SJSA1 (cell line): ENCODE results near the gene RELB. TPM values are rescaled to one million over a fixed set of nuclear protein-coding genes. Genes with fewer than 3 reads are reported as not detected.
A peak's percentile ranks its signal among the peaks of the same experiment; 100 is the strongest.

ENCODE experiments used
- DNase-seq, 2 experiments: peaks; one replicate each; pipeline ENCODE4 v3.0.0-alpha.2; 2015 to 2020; ENCODE audit warnings: low spot score in 2 of 2, low read depth in 1 of 2
- H3K27ac ChIP-seq: fragments of 250-450 bp; sonication (Bioruptor Pico); 2 replicates; pipeline ENCODE4 v1.5.1; 2020; ENCODE audit warnings: mild to moderate bottlenecking, moderate library complexity
- H3K27me3 ChIP-seq: fragments of 250-450 bp; sonication (Bioruptor Pico); replicated peaks from 2 replicates; pipeline ENCODE4 v1.5.1; 2020; ENCODE audit warnings: mild to moderate bottlenecking, moderate library complexity
- H3K36me3 ChIP-seq: fragments of 250-450 bp; sonication (Bioruptor Pico); 2 replicates; pipeline ENCODE4 v1.5.1; 2020; ENCODE audit warnings: mild to moderate bottlenecking
- H3K4me1 ChIP-seq: fragments of 250-450 bp; sonication (Bioruptor Pico); replicated peaks from 2 replicates; pipeline ENCODE4 v1.6.1; 2021; ENCODE audit warnings: mild to moderate bottlenecking
- H3K4me3 ChIP-seq: fragments of 250-450 bp; sonication (Bioruptor Pico); 2 replicates; pipeline ENCODE4 v1.5.1; 2020; ENCODE audit warnings: mild to moderate bottlenecking
- H3K9me3 ChIP-seq: fragments of 250-450 bp; sonication (Bioruptor Pico); replicated peaks from 2 replicates; pipeline ENCODE4 v1.5.1; 2020; ENCODE audit warnings: mild to moderate bottlenecking
- total RNA-seq: library from RNA; depleted of rRNA; stranded (reverse); fragments of >200 nt; shearing (Covaris generic); gene quantifications from 2 replicates; pipeline ENCODE4 v1.2.3, GENCODE V29; 2014; rRNA removed

Gene RELB
- total RNA-seq = 5.8 and 12.6 TPM in 2 replicates

DNA sequence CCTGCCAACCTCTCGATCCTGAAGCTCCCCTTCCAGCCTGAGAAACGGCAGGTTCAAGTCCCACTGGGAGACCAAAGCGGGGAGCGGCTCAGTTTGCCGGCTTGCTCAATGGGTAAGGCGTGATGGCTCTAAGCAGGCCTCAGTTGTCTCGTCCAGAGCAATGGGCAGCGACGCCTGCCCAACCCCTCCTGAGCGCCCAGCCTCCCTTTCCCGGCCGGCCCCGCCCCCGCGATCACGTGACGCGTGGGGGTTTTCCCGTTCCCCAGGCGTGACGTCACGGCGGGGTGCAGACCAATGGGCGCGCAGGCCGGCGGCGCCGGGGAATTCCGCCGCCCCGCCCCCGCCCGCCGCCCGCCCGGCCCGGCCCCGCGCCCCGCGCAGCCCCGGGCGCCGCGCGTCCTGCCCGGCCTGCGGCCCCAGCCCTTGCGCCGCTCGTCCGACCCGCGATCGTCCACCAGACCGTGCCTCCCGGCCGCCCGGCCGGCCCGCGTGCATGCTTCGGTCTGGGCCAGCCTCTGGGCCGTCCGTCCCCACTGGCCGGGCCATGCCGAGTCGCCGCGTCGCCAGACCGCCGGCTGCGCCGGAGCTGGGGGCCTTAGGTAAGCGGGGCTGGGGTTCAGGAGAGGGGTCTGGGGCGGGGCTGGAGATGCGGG is at the start of gene RELB:
Gene RELB (plus strand): TSS at position 378 of the 653 bp plus-strand sequence. CDS start 116 bp downstream, at position 494.
- H3K27me3 ChIP-seq = no peaks in the 10 kb centered on the region
- H3K4me3 ChIP-seq = peak within 1 kb of the TSS; percentile 93
- peak within 1 kb of the TSS; percentile 100 for H3K27ac ChIP-seq
- peaks cover 9% of the 10 kb centered on the region for H3K4me1 ChIP-seq
- no peaks in the 10 kb centered on the region for H3K9me3 ChIP-seq
- peaks cover 31% of the 10 kb centered on the region for H3K36me3 ChIP-seq
- peak; percentile 90 to 94 for DNase-seq

- no peak for DNase-seq
- Histone ChIP-seq H3K4me1 (peaks cover 9% of the 10 kb centered on the region), H3K9me3 (no peaks in the 10 kb centered on the region; the same call in 1 of the 2 replicates), H3K4me3 (peak overlapping the region; percentile 96), H3K27me3 (no peaks in the 10 kb centered on the region), H3K27ac (peak overlapping the region; percentile 81), H3K36me3 (peaks cover 14% of the 10 kb centered on the region)
Measured at GRCh38 chr19:44954278-44954648, 47.0 kb upstream of the RELB start.

GRCh38 chr19:44954649-44955504 is 46.4 kb upstream of the RELB start, which contains the start of gene CLPTM1:
Gene CLPTM1 (plus strand): TSS chr19:44955380. CDS start chr19:44955396, 16 bp downstream.
- Histone ChIP-seq H3K36me3 (peaks cover 20% of the 10 kb centered on the region), H3K4me3 (peak within 1 kb of the TSS; percentile 96), H3K27me3 (no peaks in the 10 kb centered on the region), H3K4me1 (peaks cover 9% of the 10 kb centered on the region), H3K27ac (peak within 1 kb of the TSS; percentile 81), H3K9me3 (no peaks in the 10 kb centered on the region; the same call in 1 of the 2 replicates)
- peak; percentile 98 to 99 for DNase-seq

DNA sequence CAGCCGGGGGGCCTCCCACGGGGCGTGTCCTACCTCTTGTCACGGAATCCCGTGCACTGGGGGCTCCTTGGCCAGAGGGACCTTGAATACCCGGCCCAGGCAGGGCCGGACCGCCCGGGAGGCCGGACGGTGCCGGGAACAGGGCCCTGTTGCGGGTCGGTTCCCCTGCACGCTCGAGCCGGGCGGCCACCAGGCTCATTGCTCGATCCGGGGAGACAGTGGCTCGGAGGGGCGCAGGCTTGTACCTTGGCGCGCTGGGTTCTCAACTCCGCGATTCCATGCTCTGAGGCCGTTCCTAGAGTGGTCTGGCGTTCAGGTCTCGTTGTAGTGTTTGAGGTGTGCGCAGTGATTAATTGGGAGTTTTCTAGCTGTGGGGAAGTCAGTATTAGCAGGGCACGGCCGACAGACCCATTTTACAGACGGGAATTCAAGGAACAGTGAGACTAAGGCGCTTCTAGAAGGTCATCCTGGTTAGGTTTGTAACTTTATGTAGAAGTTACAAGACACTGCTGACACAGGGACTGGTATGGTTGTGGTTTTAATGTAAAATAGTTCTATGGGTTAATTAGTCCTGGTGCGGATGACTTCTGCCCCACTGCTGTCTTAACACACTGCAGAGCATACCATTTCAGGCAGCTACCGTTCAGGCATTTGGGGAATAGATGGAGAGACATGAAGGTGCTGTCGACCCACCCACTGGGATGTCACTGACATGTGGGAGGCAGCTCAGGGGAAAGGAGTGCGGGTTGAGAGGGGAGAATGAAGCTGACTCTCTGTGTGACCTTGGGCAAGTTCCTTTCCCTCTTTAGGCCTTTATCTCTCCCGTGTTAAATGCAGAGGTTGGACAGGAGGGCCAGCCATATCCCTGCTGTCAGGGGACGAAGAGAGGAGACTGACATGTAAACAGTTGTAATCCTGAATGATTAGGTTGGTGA is 45.5 kb upstream of the RELB start:
- Histone ChIP-seq H3K36me3 (peaks cover 29% of the 10 kb centered on the region), H3K4me1 (peaks cover 9% of the 10 kb centered on the region), H3K27ac (peak overlapping the region; percentile 64), H3K4me3 (peak overlapping the region; percentile 96), H3K27me3 (no peaks in the 10 kb centered on the region), H3K9me3 (no peaks in the 10 kb centered on the region; the same call in 1 of the 2 replicates)
- peak in 1 of 2 experiments; percentile 63 for DNase-seq

DNA sequence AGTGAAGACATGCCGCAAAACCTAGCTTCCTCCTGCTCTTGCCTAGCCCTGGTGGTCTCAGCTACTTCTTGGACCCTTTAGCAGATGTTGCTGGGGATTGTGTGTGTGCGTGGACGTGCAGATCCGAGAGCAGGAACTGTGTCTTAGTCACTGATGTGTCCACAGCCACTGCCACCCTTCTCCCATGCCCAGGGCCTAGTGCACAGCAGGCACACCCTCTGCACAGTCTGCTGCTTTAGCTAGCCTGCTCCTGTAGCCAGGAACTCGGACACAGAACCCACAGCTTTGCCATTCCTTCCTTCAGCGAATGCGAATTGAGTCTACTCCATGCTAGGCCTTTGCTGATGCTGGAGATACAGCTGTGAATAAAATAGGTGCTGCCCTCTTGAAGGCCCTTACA is 43.7 kb upstream of the RELB start:
- Histone ChIP-seq H3K4me1 (peaks cover 9% of the 10 kb centered on the region), H3K36me3 (peaks cover 42% of the 10 kb centered on the region), H3K4me3 (no peak overlapping the region), H3K9me3 (no peaks in the 10 kb centered on the region; the same call in 1 of the 2 replicates), H3K27ac (no peak overlapping the region), H3K27me3 (no peaks in the 10 kb centered on the region)
- DNase-seq = no peak

DNA sequence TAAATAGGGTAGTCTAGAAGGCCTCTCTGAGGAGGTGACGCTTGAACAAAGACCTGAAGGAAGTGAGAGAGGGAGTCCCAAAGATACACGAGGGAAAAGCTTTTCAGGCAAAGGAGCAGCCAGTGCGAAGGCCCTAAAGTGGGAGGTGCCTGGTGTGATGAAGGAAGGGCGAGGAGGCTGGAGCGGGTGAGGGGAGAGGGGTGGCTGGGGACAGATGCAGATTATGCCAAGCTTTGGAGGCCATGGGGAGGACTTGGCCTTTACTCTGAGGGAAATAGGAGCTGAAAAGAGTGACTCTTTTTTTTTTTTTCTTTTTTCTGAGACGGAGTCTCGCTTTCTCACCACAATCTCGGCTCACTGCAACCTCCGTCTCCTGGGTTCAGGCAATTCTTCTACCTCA is 43.2 kb upstream of the RELB start:
- no peak for DNase-seq
- Histone ChIP-seq H3K27me3 (no peaks in the 10 kb centered on the region), H3K4me3 (no peak overlapping the region), H3K4me1 (peaks cover 9% of the 10 kb centered on the region), H3K9me3 (no peaks in the 10 kb centered on the region; the same call in 1 of the 2 replicates), H3K27ac (no peak overlapping the region), H3K36me3 (peaks cover 46% of the 10 kb centered on the region)

- no peak for DNase-seq
- peaks cover 52% of the 10 kb centered on the region for H3K36me3 ChIP-seq
- H3K4me1 ChIP-seq = peaks cover 9% of the 10 kb centered on the region
- no peaks in the 10 kb centered on the region; the same call in 1 of the 2 replicates for H3K9me3 ChIP-seq
- H3K27me3 ChIP-seq = no peaks in the 10 kb centered on the region
- no peak overlapping the region for H3K27ac ChIP-seq
- no peak overlapping the region for H3K4me3 ChIP-seq
Measured at GRCh38 chr19:44959691-44960090, 41.6 kb upstream of the RELB start.

GRCh38 chr19:44960906-44961728 is 40.1 kb upstream of the RELB start:
- H3K36me3 ChIP-seq = peaks cover 58% of the 10 kb centered on the region
- no peak for DNase-seq
- H3K27ac ChIP-seq = no peak overlapping the region

GRCh38 chr19:44961821-44962220 is 39.4 kb upstream of the RELB start:
- no peaks in the 10 kb centered on the region for H3K9me3 ChIP-seq
- H3K4me1 ChIP-seq = peaks cover under 1% of the 10 kb centered on the region
- no peak for DNase-seq
- no peaks in the 10 kb centered on the region for H3K27me3 ChIP-seq
- H3K27ac ChIP-seq = no peak overlapping the region
- no peak overlapping the region for H3K4me3 ChIP-seq
- peaks cover 61% of the 10 kb centered on the region for H3K36me3 ChIP-seq

More at GRCh38 chr19:44960906-44961728, 40.1 kb upstream of the RELB start:
- Histone ChIP-seq H3K9me3 (no peaks in the 10 kb centered on the region), H3K4me3 (no peak overlapping the region), H3K4me1 (peaks cover 8% of the 10 kb centered on the region), H3K27me3 (no peaks in the 10 kb centered on the region)

DNA sequence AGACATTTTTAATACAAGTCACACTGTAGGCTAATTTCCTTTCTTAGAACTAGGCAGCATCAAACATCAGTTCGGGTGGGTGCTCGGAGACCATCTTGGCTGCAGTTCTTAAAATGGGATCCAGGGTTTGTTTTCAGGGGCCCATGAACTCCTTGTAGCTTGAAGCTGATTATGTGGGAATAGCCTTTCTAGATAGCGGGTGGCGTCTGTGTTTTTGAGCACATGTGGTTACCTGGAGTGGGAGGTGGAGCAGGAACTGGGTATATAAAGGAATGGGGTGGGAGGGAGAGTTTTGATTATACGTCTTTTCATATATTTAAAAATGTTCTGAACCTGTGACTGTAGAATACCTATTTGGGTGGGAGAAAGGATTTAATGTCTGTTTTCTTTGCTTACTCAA is 33.1 kb upstream of the RELB start:
- no peak overlapping the region for H3K27ac ChIP-seq
- no peak for DNase-seq
- no peaks in the 10 kb centered on the region for H3K9me3 ChIP-seq
- H3K36me3 ChIP-seq = peaks cover 48% of the 10 kb centered on the region
- H3K4me3 ChIP-seq = no peak overlapping the region
- no peaks in the 10 kb centered on the region for H3K4me1 ChIP-seq
- no peaks in the 10 kb centered on the region for H3K27me3 ChIP-seq

DNA sequence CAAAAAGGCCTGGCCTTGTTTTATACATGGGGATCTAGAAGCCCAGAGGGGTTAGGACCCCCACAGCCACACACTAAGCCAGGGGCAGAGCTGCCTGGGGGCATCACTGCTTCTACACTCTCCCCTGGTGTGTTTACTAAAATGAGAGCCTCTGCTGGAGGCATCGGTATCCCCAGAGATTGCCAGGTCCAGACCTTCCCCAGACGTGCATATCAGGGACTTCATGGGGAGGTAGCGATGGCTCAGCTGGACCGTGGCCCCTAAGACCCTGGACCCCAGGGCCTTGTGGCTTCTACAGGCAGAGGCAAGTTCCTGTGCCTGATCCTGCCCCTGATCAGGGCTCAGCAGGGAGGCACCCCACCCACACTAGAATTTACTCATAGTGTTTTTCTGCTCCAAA is 32.6 kb upstream of the RELB start:
- no peaks in the 10 kb centered on the region for H3K4me1 ChIP-seq
- H3K9me3 ChIP-seq = no peaks in the 10 kb centered on the region
- no peak overlapping the region for H3K27ac ChIP-seq
- DNase-seq = no peak
- peaks cover 51% of the 10 kb centered on the region for H3K36me3 ChIP-seq
- no peak overlapping the region for H3K4me3 ChIP-seq
- no peaks in the 10 kb centered on the region for H3K27me3 ChIP-seq

DNA sequence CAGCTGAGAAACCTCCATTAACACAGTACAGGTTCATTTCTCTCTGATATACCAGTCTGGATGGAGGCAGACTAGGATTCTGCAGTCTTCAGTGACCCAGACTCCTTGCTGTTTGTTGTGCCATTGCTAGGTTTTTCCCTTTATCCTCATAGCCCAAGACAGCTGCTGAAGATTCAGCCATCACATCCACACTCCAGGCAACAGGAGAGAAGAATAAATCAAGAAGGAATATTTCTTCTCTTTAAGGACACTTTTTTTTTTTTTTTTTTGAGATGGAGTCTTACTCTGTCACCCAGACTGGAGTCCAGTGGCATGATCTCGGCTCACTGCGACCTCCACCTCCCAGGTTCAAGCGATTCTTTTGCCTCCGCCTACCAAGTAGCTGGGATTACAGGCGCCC is 31.8 kb upstream of the RELB start:
- Histone ChIP-seq H3K9me3 (no peaks in the 10 kb centered on the region), H3K27ac (no peak overlapping the region), H3K27me3 (no peaks in the 10 kb centered on the region), H3K36me3 (peaks cover 55% of the 10 kb centered on the region), H3K4me3 (no peak overlapping the region), H3K4me1 (no peaks in the 10 kb centered on the region)
- DNase-seq = no peak
